Ovary (tissue), 9 donors: ENCODE results near the gene GULP1. TPM values are rescaled to one million over a fixed set of nuclear protein-coding genes. Genes with fewer than 3 reads are reported as not detected.

Source experiments
- DNase-seq, 5 donors: peaks; one replicate each; pipeline ENCODE4 v3.0.0-alpha.2; 2019 to 2020
- H3K27ac ChIP-seq, 2 donors: fragments of 200-600 bp; one replicate each; pipeline versions ENCODE4 v1.5.1 to v1.8.0; 2019 to 2022
- H3K27me3 ChIP-seq: fragments of 200-600 bp; one replicate; pipeline ENCODE4 v1.8.0; 2022
- H3K36me3 ChIP-seq: fragments of 200-600 bp; sonication (generic); one replicate; pipeline ENCODE4 v1.5.1; 2019
- H3K4me1 ChIP-seq: one replicate; pipeline ENCODE4 v1.8.1; 2013; ENCODE audit warnings: mild to moderate bottlenecking, moderate library complexity; ENCODE audit not compliant: insufficient read depth
- H3K4me3 ChIP-seq: fragments of 200-600 bp; sonication (generic); one replicate; pipeline ENCODE4 v1.5.1; 2017
- H3K9me3 ChIP-seq, 2 donors: fragments of 200-600 bp in 1 of 2; sonication (generic) in 1 of 2; one replicate each; pipeline versions ENCODE4 v1.5.1 to v1.8.1; 2013 to 2019; ENCODE audit warnings: mild to moderate bottlenecking in 1 of 2, moderate library complexity in 1 of 2
- CTCF ChIP-seq, 3 donors: fragments of 450-650 bp in 2 of 3; fragments of 200-600 bp in 1 of 3; IDR thresholded peaks; one replicate each; pipeline versions ENCODE4 v1.5.1 to v1.8.0; 2016 to 2022; ENCODE audit warnings: antibody characterized with exemption in 3 of 3, mild to moderate bottlenecking in 1 of 3
- EP300 ChIP-seq: sonication (generic); formaldehyde crosslinking; IDR thresholded peaks from one replicate; pipeline ENCODE4 v1.6.1; 2017; ENCODE audit warnings: antibody characterized with exemption
- POLR2A ChIP-seq: fragments of 450-650 bp; IDR thresholded peaks from one replicate; pipeline ENCODE4 v1.6.1; 2017; ENCODE audit warnings: antibody characterized with exemption, mild to moderate bottlenecking, moderate library complexity
- WGBS, 3 donors: extraction: QIAGEN DNeasy Blood & Tissue Kit in 1 of 3; methylation state at CpG; one replicate each; pipeline versions ENCODE4 v1.1.5 to v1.1.7; 2013 to 2017; 5-methylcytosine and 5-hydroxymethylcytosine counted together
- intact Hi-C, 4 donors: fragments of 100-400 bp; cut with DNase I; formaldehyde crosslinking; loops; one replicate each; pipeline versions ENCODE4 v1.11.0 to v1.15.1; 2022 to 2023
- polyA plus RNA-seq, 2 donors: library from polyadenylated mRNA; stranded (reverse); fragments of 200-250 nt in 1 of 2; fragments of 350-450 nt in 1 of 2; fragmentation: Illumina TruSeq in 1 of 2; extraction: RNeasy Lipid Tissue Mini Kit (QIAGEN cat#74804) in 1 of 2; gene quantifications; one replicate each; pipeline ENCODE4 v1.2.3, GENCODE V29; 2013 to 2014
- total RNA-seq, 7 donors: library from RNA; depleted of rRNA in 2 of 7; stranded (reverse); fragments of >200 nt in 2 of 7; fragmentation: NEBNext Ultra II Directional in 3 of 7; extraction: Animal tissue kit (Norgen Biotek cat#: 25700) in 3 of 7; gene quantifications; one replicate each; pipeline versions ENCODE4 v1.1.0 to v1.2.4, GENCODE V29; 2016 to 2023
- donor health status: DM: no; HTN: no; CAD: no; lungs with moderate emphysema.
- donor health status: DM: no; HTN: no; CAD: no.
- donor health status: Bipolar disorder and iron deficiency.
- donor health status: DM: yes; HTN: yes; CAD: no.
- donor health status: DM: no; HTN: no; CAD: no.
- donor health status: DM: yes; HTN: yes; CAD: no.

The GULP1 gene
- total and polyA plus RNA-seq, 9 donors, result 22.3 to 57.7 (median 42.9) TPM

- Histone ChIP-seq H3K4me1 (no peaks in the 10 kb centered on the region), H3K4me3 (no peak overlapping the region), H3K36me3 (no peaks in the 10 kb centered on the region), H3K9me3 (no peaks in the 10 kb centered on the region), H3K27me3 (no peaks in the 10 kb centered on the region), H3K27ac (no peak overlapping the region)
- DNase-seq, result no peak
- TF ChIP-seq EP300 (no peak), POLR2A (no peak), CTCF (IDR thresholded peaks at IDR 0.05) (no peak)
- intact Hi-C loops, result no loop called here
Measured at GRCh38 chr2:188403676-188404075, 112.0 kb downstream of the GULP1 start.

GRCh38 chr2:188404341-188405004, 112.8 kb downstream of the GULP1 start:
- TF ChIP-seq CTCF (IDR thresholded peaks at IDR 0.05) (no peak), EP300 (no peak), POLR2A (no peak)
- H3K27me3 ChIP-seq, result no peaks in the 10 kb centered on the region
- WGBS, 3 donors, result 85 to 93% (median 92%) methylated on average over 5 of the region's 5 CpGs
- no peaks in the 10 kb centered on the region for H3K4me1 ChIP-seq
- H3K27ac ChIP-seq, result no peak overlapping the region
- H3K9me3 ChIP-seq, result no peaks in the 10 kb centered on the region
- DNase-seq, result no peak
- H3K36me3 ChIP-seq, result no peaks in the 10 kb centered on the region
- H3K4me3 ChIP-seq, result no peak overlapping the region
- intact Hi-C loops, result no loop called here

- Histone ChIP-seq H3K4me1 (no peaks in the 10 kb centered on the region), H3K27ac (no peak overlapping the region), H3K9me3 (no peaks in the 10 kb centered on the region), H3K4me3 (no peak overlapping the region), H3K27me3 (no peaks in the 10 kb centered on the region), H3K36me3 (no peaks in the 10 kb centered on the region)
- WGBS, 3 donors, result 91 to 100% (median 93%) methylated on average over 1 of the region's 1 CpG
- intact Hi-C loops, result no loop called here
- TF ChIP-seq EP300 (no peak), CTCF (IDR thresholded peaks at IDR 0.05) (no peak), POLR2A (no peak)
- DNase-seq, result no peak
Measured at GRCh38 chr2:188406414-188406813, 114.7 kb downstream of the GULP1 start.

- no peak for TF ChIP-seq EP300
- no peak for TF ChIP-seq CTCF (IDR thresholded peaks at IDR 0.05)
- TF ChIP-seq POLR2A, result no peak
- Histone ChIP-seq H3K27me3 (no peaks in the 10 kb centered on the region), H3K4me3 (no peak overlapping the region), H3K9me3 (no peaks in the 10 kb centered on the region), H3K36me3 (no peaks in the 10 kb centered on the region), H3K4me1 (no peaks in the 10 kb centered on the region), H3K27ac (no peak overlapping the region)
- DNase-seq, result no peak
- 85 to 91% (median 91%) methylated on average over 4 to 5 of the region's 5 CpGs for WGBS, 3 donors
- intact Hi-C loops, result no loop called here
Measured at GRCh38 chr2:188410504-188411235, 119.0 kb downstream of the GULP1 start.
